Germinal center (tissue), 1 donor: ENCODE measurements around the gene PLOD2.
"Not testable (repeated sequence)": the region's sequence is repeated elsewhere in the genome, so short reads cannot be mapped to it uniquely, and the experiment has no call there.

Experiments used
- DNase-seq: peaks from one replicate; pipeline ENCODE4 v3.0.0; 2012; ENCODE audit warnings: mixed read lengths, low spot score

The PLOD2 gene

GRCh38 chr3:146138902-146139301 lies 22.1 kb downstream of the PLOD2 start:
- DNase-seq: no peak

GRCh38 chr3:146136647-146137046 lies 24.3 kb downstream of the PLOD2 start:
- DNase-seq: no peak

GRCh38 chr3:146134348-146135117 lies 26.5 kb downstream of the PLOD2 start:
- DNase-seq: no peak

- no peak for DNase-seq
These were observed 27.5 kb downstream of the PLOD2 start for GRCh38 chr3:146133441-146133840.

GRCh38 chr3:146131616-146132410 lies 29.2 kb downstream of the PLOD2 start:
- DNase-seq: no peak

DNA sequence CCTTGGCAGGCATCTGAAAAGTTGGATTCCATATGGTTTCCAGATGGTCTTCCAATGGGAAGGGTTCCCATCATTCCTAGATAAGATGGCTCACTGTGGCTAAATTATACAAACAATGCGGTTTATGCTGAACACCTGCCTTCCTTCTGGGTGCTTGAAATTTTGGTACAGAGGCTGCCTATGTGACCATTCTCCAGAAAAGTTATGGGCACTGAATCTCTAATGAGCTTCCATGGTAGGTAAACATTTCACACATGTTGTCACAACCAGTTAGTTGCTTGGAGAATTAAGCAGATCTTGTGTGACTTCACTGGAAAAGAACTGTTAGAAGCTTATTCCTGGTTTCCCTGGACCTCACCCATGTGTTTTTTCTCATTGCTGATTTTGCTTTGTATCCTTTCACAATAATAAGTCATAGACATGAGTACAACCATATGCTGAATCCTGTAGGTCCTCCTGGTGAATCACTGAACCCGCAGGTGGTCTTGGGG lies 30.1 kb downstream of the PLOD2 start:
- DNase-seq: no peak

GRCh38 chr3:146129750-146130149 lies 31.2 kb downstream of the PLOD2 start:
- DNase-seq: no peak

- DNase-seq: no peak
These were observed 32.0 kb downstream of the PLOD2 start for GRCh38 chr3:146128939-146129338.

GRCh38 chr3:146128179-146128578 lies 32.8 kb downstream of the PLOD2 start:
- DNase-seq: no peak

DNA sequence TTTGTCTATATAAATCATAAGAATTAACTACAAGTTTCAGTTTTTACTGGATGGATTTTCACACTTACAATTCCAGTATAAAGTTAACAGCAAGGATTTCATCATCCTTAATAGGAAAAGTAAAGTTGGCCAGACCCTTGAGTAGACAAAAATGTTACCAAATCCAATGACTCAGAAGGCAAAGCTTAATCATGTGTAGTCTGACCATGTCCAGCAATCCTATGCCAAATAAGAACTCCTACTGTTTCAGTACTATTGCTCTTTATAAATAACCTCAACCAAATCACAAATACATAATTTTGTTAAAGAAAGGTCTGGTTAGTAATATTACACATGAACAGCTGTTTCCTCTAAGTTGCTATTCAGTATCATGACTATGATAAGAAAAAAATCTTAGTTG lies 35.0 kb downstream of the PLOD2 start:
- no peak for DNase-seq

DNA sequence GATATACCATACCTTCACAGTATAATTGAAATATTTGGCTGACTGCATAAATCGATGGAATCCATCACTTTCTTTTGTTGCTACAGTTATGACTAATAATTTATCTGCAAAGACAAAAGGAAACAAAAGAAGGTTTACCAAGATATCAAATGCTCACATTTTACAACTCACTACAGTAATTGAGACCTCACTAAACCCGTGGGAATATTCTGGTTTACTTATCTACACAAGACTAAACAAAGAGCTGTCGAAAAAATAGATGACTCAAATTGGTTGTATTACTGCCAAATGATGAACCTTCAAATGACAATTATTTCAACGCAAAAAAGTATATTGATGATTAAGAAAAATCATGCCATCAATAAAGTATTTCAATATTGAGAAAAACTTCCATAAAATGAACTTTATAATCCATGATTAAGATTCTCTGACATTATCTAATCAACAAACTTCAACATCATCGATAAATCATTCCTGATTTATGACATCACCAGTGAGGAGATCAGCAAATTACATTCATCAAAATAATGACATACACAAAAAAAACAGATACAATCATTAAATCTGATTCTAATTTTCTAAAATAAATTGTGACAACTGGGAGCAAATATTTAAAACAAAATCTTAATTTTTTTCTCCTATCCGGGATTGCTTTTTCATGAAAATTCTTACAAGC lies 36.7 kb downstream of the PLOD2 start:
- DNase-seq: no peak

GRCh38 chr3:146117406-146118285 lies 43.3 kb downstream of the PLOD2 start:
- DNase-seq: no peak

GRCh38 chr3:146115619-146116018 lies 45.4 kb downstream of the PLOD2 start:
- no peak for DNase-seq

- DNase-seq: not testable (repeated sequence)
These were observed 47.2 kb downstream of the PLOD2 start for GRCh38 chr3:146113804-146114203.

DNA sequence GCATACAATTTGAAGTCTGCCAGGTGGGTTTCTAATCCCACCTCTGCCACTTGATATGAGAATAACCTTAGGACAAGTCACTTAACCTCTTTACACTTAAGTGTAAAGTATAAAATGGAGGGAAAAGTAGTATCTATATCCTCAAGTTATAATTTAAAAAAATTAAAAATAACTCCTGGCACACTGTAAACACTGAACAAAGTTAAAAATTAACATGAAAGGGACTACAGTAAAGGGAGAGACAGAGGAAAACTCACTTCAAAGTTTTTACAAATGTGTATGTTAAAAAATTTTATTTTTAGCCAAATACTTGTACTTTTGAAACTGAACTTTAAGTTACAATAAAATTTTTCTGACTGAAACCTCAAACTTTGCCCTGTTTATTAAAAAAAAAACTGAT lies 49.6 kb downstream of the PLOD2 start:
- no peak for DNase-seq

- no peak for DNase-seq
These were observed 50.8 kb downstream of the PLOD2 start for GRCh38 chr3:146110161-146110560.

DNA sequence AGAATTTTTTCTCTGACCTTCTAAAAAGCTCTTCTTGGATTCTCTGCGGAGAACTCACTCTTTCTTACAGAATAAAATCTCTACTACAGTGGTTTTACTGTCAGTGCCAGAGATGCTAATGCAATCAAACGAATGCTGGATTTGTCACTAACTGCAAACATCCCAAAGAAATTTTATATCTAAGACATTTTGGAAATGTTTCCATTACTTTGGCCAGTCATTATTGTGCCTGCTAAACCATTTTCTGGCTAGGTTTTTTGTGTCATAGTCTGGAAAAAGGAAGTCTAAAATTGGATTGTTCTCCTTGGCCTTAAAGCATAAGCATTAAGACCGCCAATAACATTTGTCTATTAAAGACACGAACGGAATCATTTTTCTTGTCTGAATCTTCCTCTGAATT lies 54.0 kb downstream of the PLOD2 start:
- DNase-seq: no peak

DNA sequence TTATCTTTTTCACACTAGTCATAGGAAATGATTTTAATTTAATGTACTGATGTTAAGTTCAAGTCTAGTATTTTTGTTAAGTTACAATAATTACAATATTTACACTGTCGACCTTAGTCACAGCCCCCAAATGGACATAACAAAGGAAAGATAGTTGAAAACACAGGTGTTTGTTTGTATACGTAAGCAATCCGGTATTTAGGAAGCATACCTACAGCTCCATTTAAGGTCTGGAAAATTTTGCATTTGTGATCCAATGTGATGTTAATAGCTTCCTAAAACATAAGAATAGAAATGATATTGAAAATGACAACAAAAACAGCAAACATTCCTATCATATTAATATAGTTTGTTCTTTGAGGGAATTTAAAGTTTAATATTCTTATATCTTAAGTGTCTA lies 56.9 kb downstream of the PLOD2 start:
- no peak for DNase-seq

- no peak for DNase-seq
These were observed 58.1 kb downstream of the PLOD2 start for GRCh38 chr3:146102885-146103284.

DNA sequence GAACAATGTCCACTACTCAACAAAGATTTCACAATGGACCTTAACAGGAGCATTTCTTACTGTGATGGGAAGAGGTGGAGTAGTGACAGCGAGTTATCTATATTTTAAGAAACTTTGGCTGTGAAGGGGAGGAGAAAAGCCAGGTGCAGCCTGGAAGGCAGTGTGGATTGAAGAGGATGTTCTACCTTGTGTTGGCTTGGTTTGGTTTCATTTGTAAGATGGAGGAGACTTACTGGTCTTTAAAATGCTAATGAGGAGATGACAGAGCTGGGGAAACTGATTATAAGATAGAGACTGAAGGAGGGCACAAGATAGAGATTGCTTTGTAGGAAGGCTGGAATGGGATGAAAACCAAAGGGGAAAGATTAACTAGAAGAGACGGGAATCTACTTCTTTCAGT lies 59.4 kb downstream of the PLOD2 start:
- DNase-seq: no peak

- no peak for DNase-seq
These were observed 60.0 kb downstream of the PLOD2 start for GRCh38 chr3:146100825-146101444.
